ENCODE results near the gene MAEA.

Gene MAEA

GRCh38 chr4:1289207-1290164, at the start of gene MAEA:
Gene MAEA, plus strand, starts transcription at chr4:1289891. Its CDS starts 23 bp downstream, at chr4:1289914.
- TF ChIP-seq TSHZ2 (CRISPR knock-in tag; IDR thresholded peaks at IDR 0.05) (peak; percentile 39; the same call in 1 of the 2 replicates), ZC3H10 (CRISPR knock-in tag; IDR thresholded peaks at IDR 0.05) (no peak)
- ATAC-seq: peak; percentile 99

- no peak for ATAC-seq
- TF ChIP-seq ARNTL (CRISPR knock-in tag; IDR thresholded peaks at IDR 0.05; ENCODE audit: borderline replicate concordance, low read depth): no peak
Measured at GRCh38 chr4:1239950-1240307, 49.8 kb upstream of the MAEA start.

- TF ChIP-seq PATZ1 (CRISPR knock-in tag; IDR thresholded peaks at IDR 0.05; ENCODE audit: borderline replicate concordance): no peak
- TF ChIP-seq CREB5 (CRISPR knock-in tag; IDR thresholded peaks at IDR 0.05; ENCODE audit: low read depth): no peak
- TF ChIP-seq BACH2 (CRISPR knock-in tag; IDR thresholded peaks at IDR 0.05; ENCODE audit: borderline replicate concordance): no peak
- no peak for ATAC-seq
Measured at GRCh38 chr4:1240721-1241465, 48.8 kb upstream of the MAEA start.

- ATAC-seq: no peak
- no peak for TF ChIP-seq ZFP30 (CRISPR knock-in tag; IDR thresholded peaks at IDR 0.05)
- no peak for TF ChIP-seq ZNF70 (CRISPR knock-in tag; IDR thresholded peaks at IDR 0.05)
- no peak for TF ChIP-seq TOX (CRISPR knock-in tag; IDR thresholded peaks at IDR 0.05; ENCODE audit: borderline replicate concordance)
- TF ChIP-seq PATZ1 (CRISPR knock-in tag; IDR thresholded peaks at IDR 0.05; ENCODE audit: borderline replicate concordance): no peak
- TF ChIP-seq TCF4 (CRISPR knock-in tag; IDR thresholded peaks at IDR 0.05; ENCODE audit: borderline replicate concordance): no peak
- no peak for TF ChIP-seq ARNTL (CRISPR knock-in tag; IDR thresholded peaks at IDR 0.05; ENCODE audit: borderline replicate concordance, low read depth)
- no peak for TF ChIP-seq RARB (CRISPR knock-in tag; IDR thresholded peaks at IDR 0.05)
- TF ChIP-seq ZNF8 (CRISPR knock-in tag; IDR thresholded peaks at IDR 0.05): no peak
- TF ChIP-seq ZNF565 (CRISPR knock-in tag; conservative IDR thresholded peaks at IDR 0.05; ENCODE audit: low read depth): no peak
- no peak for TF ChIP-seq TSHZ2 (CRISPR knock-in tag; IDR thresholded peaks at IDR 0.05)
- no peak for TF ChIP-seq PPARA (CRISPR knock-in tag; IDR thresholded peaks at IDR 0.05; ENCODE audit: borderline replicate concordance)
- no peak for TF ChIP-seq GLIS3 (CRISPR knock-in tag; IDR thresholded peaks at IDR 0.05)
- TF ChIP-seq POU6F1 (CRISPR knock-in tag; IDR thresholded peaks at IDR 0.05; ENCODE audit: borderline replicate concordance, low read depth): no peak
- TF ChIP-seq OSR1 (CRISPR knock-in tag; IDR thresholded peaks at IDR 0.05): no peak
- no peak for TF ChIP-seq CSRNP3 (CRISPR knock-in tag; IDR thresholded peaks at IDR 0.05)
Measured at GRCh38 chr4:1241466-1241935, 48.2 kb upstream of the MAEA start.

Data from SK-N-SH treated with all-trans-retinoic acid at 6 μM for 48 hours (cell line).